HG02763 (cell line): Measurements from ENCODE around the gene NANS.
"Not testable (repeated sequence)": the region's sequence is repeated elsewhere in the genome, so short reads cannot be mapped to it uniquely, and the experiment has no call there.

Source experiments
- ATAC-seq: cut with Tn5 transposase; IDR thresholded peaks from one replicate; pipeline ENCODE4 v1.9.1; 2021; ENCODE audit warnings: mild to moderate bottlenecking, moderate library complexity; ENCODE audit not compliant: unreplicated experiment

The NANS gene

GRCh38 chr9:98129451-98129881 lies 72.9 kb downstream of the NANS start:
- ATAC-seq = peak; percentile 58

- ATAC-seq = not testable (repeated sequence)
Observed at GRCh38 chr9:98130060-98130459, 73.5 kb downstream of the NANS start.

- ATAC-seq = no peak
Observed at GRCh38 chr9:98130576-98131228, 74.2 kb downstream of the NANS start.

- ATAC-seq = no peak
Observed at GRCh38 chr9:98132158-98132557, 75.6 kb downstream of the NANS start.
